ENCODE results near the gene FUZ. TPM values are rescaled to one million over a fixed set of nuclear protein-coding genes. Genes with fewer than 3 reads are reported as not detected.

The FUZ gene
- total and polyA plus RNA-seq, 7 donors, result 7.4 to 32.9 (median 21.0) TPM

DNA sequence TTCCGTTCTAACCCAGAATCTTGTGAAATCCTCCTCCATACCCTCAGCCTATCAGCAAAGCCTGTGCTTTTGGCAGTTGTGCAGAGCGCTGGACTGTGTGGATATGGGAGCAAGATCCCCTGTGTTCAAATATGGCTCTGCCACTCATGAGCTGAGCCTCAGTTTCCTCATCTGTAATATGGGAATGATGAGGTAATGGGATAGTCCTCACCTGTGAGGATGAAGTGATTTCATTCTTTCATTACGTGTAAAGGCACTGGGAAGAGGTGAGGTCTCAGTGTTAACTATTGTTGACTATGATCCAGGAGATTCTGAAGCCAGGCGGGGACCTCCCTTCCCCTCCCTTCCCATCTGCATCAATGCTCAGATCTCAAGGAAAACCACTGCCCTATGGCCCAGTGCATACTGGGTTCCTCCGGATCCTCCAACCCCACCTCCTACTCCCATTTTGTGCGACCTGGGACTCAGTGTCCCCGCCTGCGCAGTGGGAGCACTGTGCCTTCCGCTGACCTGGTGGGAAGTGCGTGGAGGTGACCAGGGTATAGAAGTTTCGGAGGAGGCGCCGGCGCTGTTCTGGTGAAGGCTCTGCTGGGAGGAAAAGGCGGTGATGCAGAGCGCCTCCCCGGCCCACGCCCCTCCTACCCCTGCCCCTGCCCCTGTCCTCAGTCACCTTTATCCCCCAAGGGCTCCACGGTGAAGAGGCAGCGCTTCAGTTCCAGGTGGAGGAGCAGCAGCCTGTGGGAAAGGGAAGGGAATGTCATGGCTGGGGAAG is 5.0 kb downstream of the FUZ start:
- Histone ChIP-seq H3K4me3 (peak overlapping the region in 3 of 4 donors; percentile 51 to 69 (median 69)), H3K36me3 (peaks cover 0 to 44% (median 6%) of the 10 kb centered on the region in 4 donors), H3K27ac (peak overlapping the region; percentile 79 to 85 (median 83)), H3K27me3 (no peaks in the 10 kb centered on the region), H3K4me1 (peaks cover 0 to 30% (median 22%) of the 10 kb centered on the region in 4 donors), H3K9me3 (no peaks in the 10 kb centered on the region)
- intact Hi-C loops (cut with DNase I), result no loop called here
- TF ChIP-seq EP300 (IDR thresholded peaks at IDR 0.05) (no peak), POLR2AphosphoS5 (IDR thresholded peaks at IDR 0.05) (no peak), POLR2A (IDR thresholded peaks at IDR 0.05) (no peak)
- TF ChIP-seq, protein P1, sequence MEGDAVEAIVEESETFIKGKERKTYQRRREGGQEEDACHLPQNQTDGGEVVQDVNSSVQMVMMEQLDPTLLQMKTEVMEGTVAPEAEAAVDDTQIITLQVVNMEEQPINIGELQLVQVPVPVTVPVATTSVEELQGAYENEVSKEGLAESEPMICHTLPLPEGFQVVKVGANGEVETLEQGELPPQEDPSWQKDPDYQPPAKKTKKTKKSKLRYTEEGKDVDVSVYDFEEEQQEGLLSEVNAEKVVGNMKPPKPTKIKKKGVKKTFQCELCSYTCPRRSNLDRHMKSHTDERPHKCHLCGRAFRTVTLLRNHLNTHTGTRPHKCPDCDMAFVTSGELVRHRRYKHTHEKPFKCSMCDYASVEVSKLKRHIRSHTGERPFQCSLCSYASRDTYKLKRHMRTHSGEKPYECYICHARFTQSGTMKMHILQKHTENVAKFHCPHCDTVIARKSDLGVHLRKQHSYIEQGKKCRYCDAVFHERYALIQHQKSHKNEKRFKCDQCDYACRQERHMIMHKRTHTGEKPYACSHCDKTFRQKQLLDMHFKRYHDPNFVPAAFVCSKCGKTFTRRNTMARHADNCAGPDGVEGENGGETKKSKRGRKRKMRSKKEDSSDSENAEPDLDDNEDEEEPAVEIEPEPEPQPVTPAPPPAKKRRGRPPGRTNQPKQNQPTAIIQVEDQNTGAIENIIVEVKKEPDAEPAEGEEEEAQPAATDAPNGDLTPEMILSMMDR (IDR thresholded peaks at IDR 0.05), result no peak
- WGBS, 2 donors, result 85% methylated on average over 20 of the region's 20 CpGs
- DNase-seq, result no peak

DNA sequence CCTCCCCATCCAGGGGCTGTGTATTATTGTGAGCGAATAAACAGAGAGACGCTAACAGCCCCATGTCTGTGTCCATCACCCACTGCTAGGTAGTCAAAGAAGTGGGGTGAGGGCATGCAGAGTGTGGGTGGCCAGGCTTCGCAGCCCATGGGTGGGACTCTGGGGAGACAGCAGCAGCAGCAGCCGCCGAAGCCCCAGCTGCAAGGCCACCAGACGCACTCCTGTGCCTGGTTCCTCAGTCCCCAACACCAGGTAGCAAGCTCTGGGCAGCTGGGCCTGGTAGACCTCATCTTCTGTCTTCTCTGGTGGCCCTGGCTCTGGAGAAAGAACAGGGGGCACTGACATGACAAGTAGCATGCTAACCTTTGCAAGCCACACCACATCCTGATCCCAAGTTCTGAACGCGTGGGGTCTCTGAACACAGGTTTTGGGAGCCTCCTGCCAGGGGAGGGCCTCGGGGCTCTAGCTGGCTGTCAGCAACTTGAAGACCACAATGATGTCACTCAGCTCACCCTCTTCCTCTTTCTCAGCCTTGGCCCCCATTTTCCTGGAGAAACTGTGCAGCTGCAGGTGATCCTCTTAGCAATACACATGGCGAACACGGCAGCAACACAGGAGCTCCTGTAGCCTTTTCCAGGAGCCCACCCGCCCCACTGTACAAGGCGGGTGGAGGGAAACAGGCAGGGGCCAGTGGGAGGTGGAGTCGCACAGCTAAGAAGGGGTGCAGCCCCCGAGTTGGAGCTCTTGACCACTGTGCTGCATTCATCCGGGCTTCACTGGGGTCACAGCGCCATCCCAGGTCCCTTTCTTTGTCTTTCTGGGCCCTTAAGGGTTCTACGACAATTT is 5.8 kb downstream of the FUZ start:
- H3K9me3 ChIP-seq, result no peaks in the 10 kb centered on the region
- no peak overlapping the region for H3K27ac ChIP-seq
- no peak overlapping the region for H3K4me3 ChIP-seq
- 76 to 88% methylated on average over 18 of the region's 18 CpGs for WGBS, 2 donors
- peaks cover 0 to 45% (median 6%) of the 10 kb centered on the region in 4 donors for H3K36me3 ChIP-seq
- no peak for DNase-seq
- TF ChIP-seq POLR2AphosphoS5 (IDR thresholded peaks at IDR 0.05), result no peak
- TF ChIP-seq EP300 (IDR thresholded peaks at IDR 0.05), result no peak
- TF ChIP-seq, protein P1 (IDR thresholded peaks at IDR 0.05), result no peak
- TF ChIP-seq POLR2A (IDR thresholded peaks at IDR 0.05), result no peak
- peaks cover 0 to 31% (median 23%) of the 10 kb centered on the region in 4 donors for H3K4me1 ChIP-seq
- H3K27me3 ChIP-seq, result no peaks in the 10 kb centered on the region
- intact Hi-C loops (cut with DNase I), result no loop called here

DNA sequence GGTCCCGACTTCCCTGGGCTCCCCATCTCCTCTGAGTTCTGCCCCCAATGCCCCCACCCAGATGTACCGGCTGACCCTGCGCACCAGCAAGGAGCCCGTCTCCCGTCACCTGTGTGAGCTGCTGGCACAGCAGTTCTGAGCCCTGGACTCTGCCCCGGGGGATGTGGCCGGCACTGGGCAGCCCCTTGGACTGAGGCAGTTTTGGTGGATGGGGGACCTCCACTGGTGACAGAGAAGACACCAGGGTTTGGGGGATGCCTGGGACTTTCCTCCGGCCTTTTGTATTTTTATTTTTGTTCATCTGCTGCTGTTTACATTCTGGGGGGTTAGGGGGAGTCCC is 6.5 kb downstream of the FUZ start:
- Histone ChIP-seq H3K36me3 (peaks cover 0 to 45% (median 6%) of the 10 kb centered on the region in 4 donors), H3K4me1 (peaks cover 0 to 34% (median 27%) of the 10 kb centered on the region in 4 donors), H3K4me3 (no peak overlapping the region), H3K27me3 (no peaks in the 10 kb centered on the region), H3K9me3 (no peaks in the 10 kb centered on the region), H3K27ac (no peak overlapping the region)
- DNase-seq, result no peak
- TF ChIP-seq, protein P1 (IDR thresholded peaks at IDR 0.05), result no peak
- TF ChIP-seq POLR2AphosphoS5 (IDR thresholded peaks at IDR 0.05), result no peak
- no peak for TF ChIP-seq POLR2A (IDR thresholded peaks at IDR 0.05)
- TF ChIP-seq EP300 (IDR thresholded peaks at IDR 0.05), result no peak
- intact Hi-C loops (cut with DNase I), result no loop called here
- 92 to 93% methylated on average over 8 of the region's 8 CpGs for WGBS, 2 donors

DNA sequence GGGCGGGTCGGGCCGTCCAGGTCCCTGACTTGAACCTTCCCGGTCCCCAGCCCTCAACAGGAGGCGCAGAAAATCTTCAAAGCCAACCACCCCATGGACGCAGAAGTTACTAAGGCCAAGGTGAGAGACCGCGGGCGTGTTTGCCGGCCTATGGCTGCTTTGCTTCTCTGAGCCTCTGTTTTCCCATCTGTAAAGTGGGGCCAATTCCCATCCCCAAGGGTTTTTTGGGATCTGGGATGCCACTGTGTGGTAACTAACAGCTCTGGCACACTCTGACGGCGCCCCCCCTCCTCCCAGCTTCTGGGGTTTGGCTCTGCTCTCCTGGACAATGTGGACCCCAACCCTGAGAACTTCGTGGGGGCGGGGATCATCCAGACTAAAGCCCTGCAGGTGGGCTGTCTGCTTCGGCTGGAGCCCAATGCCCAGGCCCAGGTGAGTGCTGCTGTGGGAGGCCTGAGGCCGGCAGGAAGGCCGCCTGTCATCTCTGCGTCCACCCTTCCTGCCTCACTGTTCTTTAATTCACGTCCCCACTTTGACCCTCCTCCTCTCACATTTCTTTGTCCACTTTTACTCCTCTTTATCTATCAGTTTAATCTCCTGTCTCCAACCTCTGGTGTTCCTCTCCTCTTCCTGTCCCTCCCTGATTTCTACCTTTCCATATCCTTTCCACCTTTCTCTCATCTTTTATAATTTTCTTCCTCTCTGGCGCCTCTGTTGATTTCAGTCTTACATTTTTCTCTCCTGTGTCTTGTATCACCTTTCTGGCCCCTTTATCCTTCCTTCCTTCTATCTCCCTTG is 7.1 kb downstream of the FUZ start:
- Histone ChIP-seq H3K4me1 (peaks cover 0 to 38% (median 33%) of the 10 kb centered on the region in 4 donors), H3K4me3 (no peak overlapping the region), H3K27ac (no peak overlapping the region), H3K9me3 (no peaks in the 10 kb centered on the region), H3K36me3 (peaks cover 0 to 45% (median 6%) of the 10 kb centered on the region in 4 donors), H3K27me3 (no peaks in the 10 kb centered on the region)
- WGBS, 2 donors, result 82 to 88% methylated on average over 20 of the region's 20 CpGs
- intact Hi-C loops (cut with DNase I), result no loop called here
- TF ChIP-seq EP300 (IDR thresholded peaks at IDR 0.05) (no peak), POLR2A (IDR thresholded peaks at IDR 0.05) (no peak), POLR2AphosphoS5 (IDR thresholded peaks at IDR 0.05) (no peak)
- TF ChIP-seq, protein P1 (IDR thresholded peaks at IDR 0.05), result no peak
- DNase-seq, result no peak

Measured in sigmoid colon (tissue), 7 donors.